MM.1S (cell line): ENCODE results near the gene EMX2.

ENCODE experiments used
- CTCF ChIP-seq: fragments of 300-600 bp; sonication (generic); IDR thresholded peaks from 2 replicates; pipeline ENCODE4 v1.5.1; 2016; ENCODE audit warnings: antibody characterized with exemption, low read length, mixed read lengths
- EZH2 ChIP-seq: fragments of 300-600 bp; sonication (generic); optimal IDR thresholded peaks from 2 replicates; pipeline ENCODE3; 2017; ENCODE audit warnings: low read depth, mild to moderate bottlenecking, antibody characterized with exemption, low read length, mixed read lengths
- EZH2phosphoT487 ChIP-seq: fragments of 300-600 bp; sonication (generic); IDR thresholded peaks from 2 replicates; pipeline ENCODE4 v1.6.1; 2018; ENCODE audit warnings: antibody characterized with exemption, low read length

- TF ChIP-seq EZH2 (no peak), CTCF (no peak), EZH2phosphoT487 (no peak)
Measured at GRCh38 chr10:117568334-117568733, 25.8 kb downstream of the EMX2 start.
